WTC11 (cell line): ENCODE measurements around the gene INCENP. TPM values are rescaled to one million over a fixed set of nuclear protein-coding genes. Genes with fewer than 3 reads are reported as not detected.

ENCODE experiments used
- ATAC-seq: fragments of 200-7000 bp; cut with Tn5 transposase; 2 replicates; pipeline ENCODE4 v1.10.0; 2021; ENCODE audit warnings: mild to moderate bottlenecking, moderate library complexity
- CTCF ChIA-PET: fragments of 300-600 bp; sonication (Branson Sonifier 250); formaldehyde crosslinking; loops from one replicate; lab custom pipeline; 2021; ENCODE audit warnings: antibody characterized with exemption; lab: Charles Lee
- POLR2A ChIA-PET: fragments of 350-600 bp; sonication (Branson Sonifier 250); formaldehyde crosslinking; loops from one replicate; lab custom pipeline; 2021; ENCODE audit warnings: antibody characterized with exemption; lab: Charles Lee
- DNase-seq: peaks from one replicate; pipeline ENCODE4 v3.0.0; 2021; ENCODE audit warnings: low spot score
- H3K27ac Mint-ChIP-seq: 2 replicates; pipeline ENCODE4 v1.8.0; 2021; ENCODE audit warnings: mixed read lengths
- H3K27me3 Mint-ChIP-seq: 2 replicates; pipeline ENCODE4 v1.8.0; 2021; ENCODE audit warnings: low read depth, mild to moderate bottlenecking, moderate library complexity, mixed read lengths
- H3K36me3 Mint-ChIP-seq: 2 replicates; pipeline ENCODE4 v1.8.0; 2021; ENCODE audit warnings: mixed read lengths
- H3K4me1 Mint-ChIP-seq: 2 replicates; pipeline ENCODE4 v1.8.0; 2022; ENCODE audit warnings: mixed read lengths
- H3K4me3 Mint-ChIP-seq: 2 replicates; pipeline ENCODE4 v1.8.0; 2021; ENCODE audit warnings: mild to moderate bottlenecking, moderate library complexity, mixed read lengths
- H3K9me3 Mint-ChIP-seq: 2 replicates; pipeline ENCODE4 v1.8.0; 2021; ENCODE audit warnings: mixed read lengths
- ATF1 ChIP-seq: sonication (generic); formaldehyde crosslinking; IDR thresholded peaks from 2 replicates; pipeline ENCODE4 v1.8.1; 2023; ENCODE audit warnings: mild to moderate bottlenecking, moderate library complexity, missing genetic modification reagents
- FOXJ3 ChIP-seq: sonication (generic); formaldehyde crosslinking; IDR thresholded peaks from 2 replicates; pipeline ENCODE4 v1.9.0; 2021; ENCODE audit warnings: missing genetic modification reagents, mild to moderate bottlenecking, borderline replicate concordance
- FOXK1 ChIP-seq: sonication (generic); formaldehyde crosslinking; IDR thresholded peaks from 2 replicates; pipeline ENCODE4 v1.8.0; 2022; ENCODE audit warnings: mild to moderate bottlenecking, moderate library complexity, missing genetic modification reagents
- GABPB1 ChIP-seq: sonication (generic); formaldehyde crosslinking; IDR thresholded peaks from 2 replicates; pipeline ENCODE4 v1.8.1; 2023; ENCODE audit warnings: mild to moderate bottlenecking, missing genetic modification reagents
- MYBL2 ChIP-seq: sonication (generic); formaldehyde crosslinking; IDR thresholded peaks from 2 replicates; pipeline ENCODE4 v1.8.1; 2023; ENCODE audit warnings: mild to moderate bottlenecking, moderate library complexity, missing genetic modification reagents
- NR1H2 ChIP-seq: sonication (generic); formaldehyde crosslinking; IDR thresholded peaks from 2 replicates; pipeline ENCODE4 v1.9.0; 2021; ENCODE audit warnings: mild to moderate bottlenecking, moderate library complexity, missing genetic modification reagents
- RELA ChIP-seq: sonication (generic); formaldehyde crosslinking; IDR thresholded peaks from 2 replicates; pipeline ENCODE4 v1.8.1; 2022; ENCODE audit warnings: missing genetic modification reagents, mild to moderate bottlenecking, borderline replicate concordance
- SMAD3 ChIP-seq: sonication (generic); formaldehyde crosslinking; IDR thresholded peaks from 2 replicates; pipeline ENCODE4 v1.8.0; 2022; ENCODE audit warnings: missing genetic modification reagents, mild to moderate bottlenecking, borderline replicate concordance
- TEAD4 ChIP-seq: sonication (generic); formaldehyde crosslinking; IDR thresholded peaks from 2 replicates; pipeline ENCODE4 v1.8.0; 2022; ENCODE audit warnings: mild to moderate bottlenecking, missing genetic modification reagents
- ZNF396 ChIP-seq: fragments of 250-450 bp; sonication (Bioruptor Pico); IDR thresholded peaks from 2 replicates; pipeline ENCODE4 v1.8.0; 2021; ENCODE audit warnings: mild to moderate bottlenecking, moderate library complexity, borderline replicate concordance
- total RNA-seq: library from RNA; stranded (reverse); gene quantifications from 3 replicates; pipeline ENCODE4 v1.2.3, GENCODE V29; 2021
- TF ChIP-seq, protein P1 (sequence below): sonication (generic); formaldehyde crosslinking; IDR thresholded peaks from 2 replicates; pipeline ENCODE4 v1.8.1; 2022; ENCODE audit warnings: low read depth, mild to moderate bottlenecking, moderate library complexity, missing genetic modification reagents, borderline replicate concordance
- TF ChIP-seq, protein P2 (sequence below): sonication (generic); formaldehyde crosslinking; IDR thresholded peaks from 2 replicates; pipeline ENCODE4 v1.8.1; 2023; ENCODE audit warnings: mild to moderate bottlenecking, missing genetic modification reagents
- TF ChIP-seq, protein P3 (sequence below): fragments of 250-450 bp; sonication (Bioruptor Pico); IDR thresholded peaks from 2 replicates; pipeline ENCODE4 v1.9.0; 2021; ENCODE audit warnings: mild to moderate bottlenecking
- TF ChIP-seq, protein P4 (sequence below): fragments of 250-450 bp; sonication (Bioruptor Pico); IDR thresholded peaks from 2 replicates; pipeline ENCODE4 v2.1.2; 2022; ENCODE audit warnings: mild to moderate bottlenecking, moderate library complexity
- TF ChIP-seq, protein P5 (sequence below): sonication (generic); formaldehyde crosslinking; IDR thresholded peaks from 2 replicates; pipeline ENCODE4 v1.8.0; 2022; ENCODE audit warnings: mild to moderate bottlenecking, missing genetic modification reagents

INCENP gene
- total RNA-seq, 1 experiment from 2014 or later: 158 TPM

DNA sequence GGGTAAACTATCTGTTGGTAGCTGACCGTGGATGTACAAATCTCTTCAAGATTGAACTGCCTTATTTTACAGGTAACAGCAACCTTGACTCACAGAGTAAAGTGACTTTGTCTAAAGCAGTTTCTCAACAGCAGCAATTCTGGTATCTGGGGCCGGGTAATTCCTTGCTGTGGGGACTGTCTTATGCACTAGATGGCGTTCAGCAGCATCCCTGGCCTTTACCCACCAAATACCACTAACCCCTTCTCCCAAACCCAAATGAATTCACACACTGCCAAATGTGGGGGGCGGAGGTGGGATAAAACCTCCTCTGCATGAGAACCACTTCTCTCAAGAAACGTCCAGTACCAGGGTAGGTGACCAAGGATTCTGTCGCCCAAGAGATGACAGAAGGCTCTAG is 1.7 kb upstream of the INCENP start:
- Mint-ChIP-seq H3K27me3 (no peaks in the 10 kb centered on the region), H3K4me3 (peak overlapping the region; percentile 26; the same call in 1 of the 2 replicates), H3K27ac (peak overlapping the region; percentile 46; the same call in 1 of the 2 replicates), H3K4me1 (peaks cover 27% of the 10 kb centered on the region), H3K9me3 (0 out of 2 replicates have a peak, but pooled peaks cover 4% of the 10 kb centered on the region), H3K36me3 (no peaks in the 10 kb centered on the region)
- ChIA-PET POLR2A (no interaction called here), CTCF (no interaction called here)
- DNase-seq: peak; percentile 35
- TF ChIP-seq TEAD4 (CRISPR knock-in tag) (no peak), ZNF396 (CRISPR knock-in tag) (no peak), MYBL2 (CRISPR knock-in tag) (no peak), ATF1 (no peak), NR1H2 (CRISPR knock-in tag) (no peak)
- TF ChIP-seq, protein P1, sequence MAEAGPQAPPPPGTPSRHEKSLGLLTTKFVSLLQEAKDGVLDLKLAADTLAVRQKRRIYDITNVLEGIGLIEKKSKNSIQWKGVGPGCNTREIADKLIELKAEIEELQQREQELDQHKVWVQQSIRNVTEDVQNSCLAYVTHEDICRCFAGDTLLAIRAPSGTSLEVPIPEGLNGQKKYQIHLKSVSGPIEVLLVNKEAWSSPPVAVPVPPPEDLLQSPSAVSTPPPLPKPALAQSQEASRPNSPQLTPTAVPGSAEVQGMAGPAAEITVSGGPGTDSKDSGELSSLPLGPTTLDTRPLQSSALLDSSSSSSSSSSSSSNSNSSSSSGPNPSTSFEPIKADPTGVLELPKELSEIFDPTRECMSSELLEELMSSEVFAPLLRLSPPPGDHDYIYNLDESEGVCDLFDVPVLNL (CRISPR knock-in tag): no peak
- TF ChIP-seq, protein P2, sequence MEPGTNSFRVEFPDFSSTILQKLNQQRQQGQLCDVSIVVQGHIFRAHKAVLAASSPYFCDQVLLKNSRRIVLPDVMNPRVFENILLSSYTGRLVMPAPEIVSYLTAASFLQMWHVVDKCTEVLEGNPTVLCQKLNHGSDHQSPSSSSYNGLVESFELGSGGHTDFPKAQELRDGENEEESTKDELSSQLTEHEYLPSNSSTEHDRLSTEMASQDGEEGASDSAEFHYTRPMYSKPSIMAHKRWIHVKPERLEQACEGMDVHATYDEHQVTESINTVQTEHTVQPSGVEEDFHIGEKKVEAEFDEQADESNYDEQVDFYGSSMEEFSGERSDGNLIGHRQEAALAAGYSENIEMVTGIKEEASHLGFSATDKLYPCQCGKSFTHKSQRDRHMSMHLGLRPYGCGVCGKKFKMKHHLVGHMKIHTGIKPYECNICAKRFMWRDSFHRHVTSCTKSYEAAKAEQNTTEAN (CRISPR knock-in tag): no peak
- TF ChIP-seq, protein P3, sequence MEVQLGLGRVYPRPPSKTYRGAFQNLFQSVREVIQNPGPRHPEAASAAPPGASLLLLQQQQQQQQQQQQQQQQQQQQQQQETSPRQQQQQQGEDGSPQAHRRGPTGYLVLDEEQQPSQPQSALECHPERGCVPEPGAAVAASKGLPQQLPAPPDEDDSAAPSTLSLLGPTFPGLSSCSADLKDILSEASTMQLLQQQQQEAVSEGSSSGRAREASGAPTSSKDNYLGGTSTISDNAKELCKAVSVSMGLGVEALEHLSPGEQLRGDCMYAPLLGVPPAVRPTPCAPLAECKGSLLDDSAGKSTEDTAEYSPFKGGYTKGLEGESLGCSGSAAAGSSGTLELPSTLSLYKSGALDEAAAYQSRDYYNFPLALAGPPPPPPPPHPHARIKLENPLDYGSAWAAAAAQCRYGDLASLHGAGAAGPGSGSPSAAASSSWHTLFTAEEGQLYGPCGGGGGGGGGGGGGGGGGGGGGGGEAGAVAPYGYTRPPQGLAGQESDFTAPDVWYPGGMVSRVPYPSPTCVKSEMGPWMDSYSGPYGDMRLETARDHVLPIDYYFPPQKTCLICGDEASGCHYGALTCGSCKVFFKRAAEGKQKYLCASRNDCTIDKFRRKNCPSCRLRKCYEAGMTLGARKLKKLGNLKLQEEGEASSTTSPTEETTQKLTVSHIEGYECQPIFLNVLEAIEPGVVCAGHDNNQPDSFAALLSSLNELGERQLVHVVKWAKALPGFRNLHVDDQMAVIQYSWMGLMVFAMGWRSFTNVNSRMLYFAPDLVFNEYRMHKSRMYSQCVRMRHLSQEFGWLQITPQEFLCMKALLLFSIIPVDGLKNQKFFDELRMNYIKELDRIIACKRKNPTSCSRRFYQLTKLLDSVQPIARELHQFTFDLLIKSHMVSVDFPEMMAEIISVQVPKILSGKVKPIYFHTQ: no peak
- ATAC-seq: peak; percentile 32

DNA sequence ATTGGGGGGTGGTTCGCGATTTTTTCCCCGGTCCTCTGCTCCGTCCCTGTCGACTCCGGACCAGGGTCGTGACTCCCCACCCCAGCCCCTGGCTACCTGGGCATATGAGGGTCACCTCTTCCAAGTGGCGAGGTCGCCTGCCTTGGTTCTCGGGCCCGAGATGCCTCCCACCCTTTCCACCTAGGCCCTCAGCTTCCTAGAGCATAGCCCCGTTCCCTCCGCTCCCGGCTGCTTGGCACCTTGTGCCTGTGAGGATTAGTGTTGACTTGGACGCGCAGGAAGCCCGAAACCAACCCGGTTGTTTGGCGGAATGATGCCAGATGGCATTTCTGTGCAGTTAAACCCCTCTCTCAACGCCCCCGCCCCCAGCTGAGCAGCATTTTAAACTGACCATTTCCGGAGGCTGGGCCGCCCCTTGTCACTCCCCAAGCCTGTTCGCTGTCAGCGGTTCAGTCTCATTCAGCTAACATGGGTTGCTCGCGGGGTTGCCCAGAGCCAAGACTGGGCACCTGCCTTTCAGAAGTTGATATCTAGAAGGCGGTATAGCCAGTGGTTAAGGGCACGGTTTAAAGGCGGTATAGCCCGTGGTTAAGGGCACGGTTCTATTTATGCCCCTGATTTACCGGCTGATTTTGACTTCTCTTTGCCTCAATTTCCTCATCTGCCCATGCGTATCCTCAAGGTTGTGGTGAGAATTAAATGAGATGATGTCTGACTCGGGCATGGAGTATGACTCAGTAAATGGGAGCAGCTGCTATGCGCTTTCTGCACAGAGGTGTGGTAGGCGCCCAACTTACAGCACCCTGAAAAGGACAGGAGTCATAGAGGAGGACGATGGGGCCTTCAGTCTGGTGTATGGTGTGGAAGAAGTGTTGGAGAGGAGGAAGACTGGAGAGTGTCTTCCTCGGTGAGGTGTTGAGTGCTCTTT is 639 bp downstream of the INCENP start:
- peak overlapping the region; percentile 68; the same call in 1 of the 2 replicates for H3K27ac Mint-ChIP-seq
- no peak for TF ChIP-seq FOXJ3 (CRISPR knock-in tag)
- TF ChIP-seq GABPB1 (CRISPR knock-in tag): 0 out of 2 replicates have a peak, but pooled peaks have one; percentile 3
- peak; percentile 57; the same call in 1 of the 2 replicates for TF ChIP-seq RELA (CRISPR knock-in tag)
- TF ChIP-seq, protein P4, sequence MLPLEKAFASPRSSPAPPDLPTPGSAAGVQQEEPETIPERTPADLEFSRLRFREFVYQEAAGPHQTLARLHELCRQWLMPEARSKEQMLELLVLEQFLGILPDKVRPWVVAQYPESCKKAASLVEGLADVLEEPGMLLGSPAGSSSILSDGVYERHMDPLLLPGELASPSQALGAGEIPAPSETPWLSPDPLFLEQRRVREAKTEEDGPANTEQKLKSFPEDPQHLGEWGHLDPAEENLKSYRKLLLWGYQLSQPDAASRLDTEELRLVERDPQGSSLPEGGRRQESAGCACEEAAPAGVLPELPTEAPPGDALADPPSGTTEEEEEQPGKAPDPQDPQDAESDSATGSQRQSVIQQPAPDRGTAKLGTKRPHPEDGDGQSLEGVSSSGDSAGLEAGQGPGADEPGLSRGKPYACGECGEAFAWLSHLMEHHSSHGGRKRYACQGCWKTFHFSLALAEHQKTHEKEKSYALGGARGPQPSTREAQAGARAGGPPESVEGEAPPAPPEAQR (CRISPR knock-in tag): no peak
- TF ChIP-seq, protein P5, sequence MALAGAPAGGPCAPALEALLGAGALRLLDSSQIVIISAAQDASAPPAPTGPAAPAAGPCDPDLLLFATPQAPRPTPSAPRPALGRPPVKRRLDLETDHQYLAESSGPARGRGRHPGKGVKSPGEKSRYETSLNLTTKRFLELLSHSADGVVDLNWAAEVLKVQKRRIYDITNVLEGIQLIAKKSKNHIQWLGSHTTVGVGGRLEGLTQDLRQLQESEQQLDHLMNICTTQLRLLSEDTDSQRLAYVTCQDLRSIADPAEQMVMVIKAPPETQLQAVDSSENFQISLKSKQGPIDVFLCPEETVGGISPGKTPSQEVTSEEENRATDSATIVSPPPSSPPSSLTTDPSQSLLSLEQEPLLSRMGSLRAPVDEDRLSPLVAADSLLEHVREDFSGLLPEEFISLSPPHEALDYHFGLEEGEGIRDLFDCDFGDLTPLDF (CRISPR knock-in tag): 0 out of 2 replicates have a peak, but pooled peaks have one; percentile 3
- TF ChIP-seq FOXK1 (CRISPR knock-in tag): no peak
- TF ChIP-seq SMAD3 (CRISPR knock-in tag): peak; percentile 25; the same call in 1 of the 2 replicates
- 0 out of 2 replicates have a peak, but pooled peaks cover 2% of the 10 kb centered on the region for H3K9me3 Mint-ChIP-seq
- H3K36me3 Mint-ChIP-seq: peaks cover 13% of the 10 kb centered on the region
- DNase-seq (no peak), ATAC-seq (no peak)
- H3K27me3 Mint-ChIP-seq: no peaks in the 10 kb centered on the region
- H3K4me1 Mint-ChIP-seq: peaks cover 27% of the 10 kb centered on the region
- CTCF ChIA-PET: interaction anchor here (0.6 to 2.4 kb wide), 6 partner anchors 16 to 232 kb away, joined by 3 to 15 read pairs (median 4); no protein-coding TSS in a partner anchor
- H3K4me3 Mint-ChIP-seq: peak overlapping the region; percentile 97
- POLR2A ChIA-PET: interaction anchor here (0.5 to 1.2 kb wide), 3 partner anchors 12 to 191 kb away, joined by 3 to 4 read pairs (median 3); no protein-coding TSS in a partner anchor
